Inflammatory macrophage treated with lipopolysaccharide for 1 hour (primary cell): Measurements from ENCODE around the gene POLDIP2.

Source experiments
- DNase-seq, 2 donors: peaks; one replicate each; pipeline ENCODE4 v3.0.0-alpha.2; 2020 to 2022

POLDIP2 gene

DNA sequence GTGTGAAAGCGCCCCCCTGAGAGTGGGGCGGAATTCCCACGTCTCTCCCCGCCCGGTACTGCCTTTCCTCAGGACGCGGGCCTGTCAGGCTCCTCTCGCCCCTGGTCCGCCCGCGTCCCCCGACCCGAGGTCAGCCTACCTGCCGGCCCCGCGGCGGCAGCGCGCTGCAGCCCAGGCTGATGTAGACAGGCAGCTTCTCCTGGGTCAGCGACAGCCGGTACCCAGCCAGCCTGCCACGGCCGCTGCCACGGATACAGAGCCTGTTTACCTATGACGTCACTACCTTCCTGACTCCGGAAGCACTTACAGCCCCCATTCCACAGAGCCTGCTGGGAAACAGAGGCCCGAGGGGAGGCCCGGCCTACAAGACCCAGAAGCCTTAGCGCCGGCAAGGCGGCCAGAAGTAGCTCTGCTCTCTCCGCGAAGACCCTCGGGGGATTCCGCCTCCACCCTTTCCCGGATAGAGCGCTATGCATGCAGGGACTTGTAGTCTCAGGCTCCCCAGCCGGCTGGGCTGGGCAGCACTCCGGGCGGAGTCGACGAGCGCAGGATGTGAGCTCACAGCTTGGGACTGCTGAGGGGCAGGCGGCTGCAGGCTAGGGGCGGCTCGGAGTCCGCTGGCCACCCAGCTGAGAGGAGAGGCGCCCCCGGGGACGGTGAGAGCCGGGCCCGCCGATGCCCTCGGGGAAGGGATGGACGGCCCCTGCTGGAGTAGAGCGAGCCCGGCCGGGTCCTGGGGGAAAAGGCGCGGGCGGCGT lies 21.9 kb downstream of the POLDIP2 start, which contains the start of the genes IFT20 and TNFAIP1:
Gene IFT20 (minus strand): TSS at position 272 of the 758 bp plus-strand sequence. CDS start 3,487 bp downstream, outside the sequence.
Gene TNFAIP1 (plus strand): TSS at position 561 of the 758 bp plus-strand sequence. CDS start 3,761 bp downstream, outside the sequence.
- peak; percentile 98 to 100 for DNase-seq

DNA sequence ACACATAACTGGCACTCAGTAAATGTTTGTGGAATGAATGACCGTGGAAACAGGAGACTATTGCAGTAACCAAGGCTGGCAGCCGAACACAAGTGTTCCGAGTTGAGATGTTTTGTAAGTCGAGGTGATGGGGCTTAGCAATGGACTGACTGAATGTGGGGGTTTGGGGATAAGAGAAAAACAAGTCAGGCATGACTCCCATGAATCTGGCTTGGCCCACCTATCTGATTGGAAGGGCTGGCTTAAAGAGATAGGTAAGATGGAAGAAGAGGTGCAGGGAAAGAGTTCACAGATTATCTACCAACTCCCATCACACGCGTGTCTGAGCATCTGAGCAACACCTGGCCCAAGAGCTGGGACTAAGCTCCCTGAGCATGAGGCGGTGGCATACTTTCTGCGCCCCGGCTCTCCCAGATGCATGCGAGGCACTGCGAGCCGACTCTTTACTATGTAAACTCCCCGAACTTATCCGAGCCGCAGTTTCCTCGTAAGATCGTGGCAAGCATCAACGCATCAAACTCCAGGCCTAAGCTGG lies 22.6 kb downstream of the POLDIP2 start:
- DNase-seq, result no peak

DNA sequence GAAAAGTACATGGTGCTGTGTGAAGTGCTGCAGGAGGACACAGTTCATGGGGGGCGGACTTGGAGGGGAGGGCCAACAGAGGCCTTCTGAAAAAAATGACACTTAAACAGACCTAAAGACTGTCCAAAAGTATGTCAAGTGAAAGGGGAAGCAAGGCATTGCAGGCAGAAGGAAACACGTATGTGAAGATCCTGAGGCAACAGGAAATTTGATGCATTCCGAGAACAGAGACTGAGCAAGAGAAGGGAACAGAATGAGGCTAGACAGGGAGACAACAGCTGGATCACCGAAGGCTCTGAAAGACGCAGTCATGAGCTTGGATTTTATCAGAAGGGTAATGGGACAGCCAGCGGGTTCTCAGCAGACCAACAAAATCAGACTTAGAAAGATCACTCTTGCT lies 23.2 kb downstream of the POLDIP2 start:
- peak; percentile 31 to 56 for DNase-seq

DNA sequence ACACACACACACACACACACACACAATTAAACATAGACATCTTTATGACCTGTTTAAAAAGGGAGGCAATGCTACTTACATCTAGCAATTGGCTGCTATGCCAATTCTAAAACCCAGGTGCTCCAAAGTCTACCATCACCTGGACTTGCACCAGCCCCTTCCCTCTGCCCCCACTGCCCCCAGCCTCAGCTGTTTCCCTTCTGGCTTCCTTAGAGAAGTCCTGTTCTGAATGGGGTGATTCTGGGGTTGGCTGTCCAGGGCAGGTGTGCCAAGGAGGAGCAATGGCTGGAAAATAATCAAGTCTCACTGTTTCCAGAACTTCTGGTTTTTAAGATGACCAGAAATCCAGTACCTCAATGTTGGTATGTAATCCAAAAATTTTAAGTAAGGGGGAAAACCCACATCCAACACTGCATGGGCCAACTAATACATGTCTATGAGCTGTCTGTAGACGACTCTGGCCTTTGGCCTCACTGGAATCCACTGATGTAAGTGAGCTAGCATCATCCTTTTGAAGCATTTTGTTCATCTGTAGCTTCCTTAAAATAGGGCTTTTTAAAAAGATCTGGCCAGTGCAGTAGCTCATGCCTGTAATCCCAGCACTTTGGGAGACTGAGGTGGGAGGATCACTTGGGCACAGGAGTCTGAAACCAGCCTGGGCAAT lies 24.1 kb downstream of the POLDIP2 start:
- no peak for DNase-seq

DNA sequence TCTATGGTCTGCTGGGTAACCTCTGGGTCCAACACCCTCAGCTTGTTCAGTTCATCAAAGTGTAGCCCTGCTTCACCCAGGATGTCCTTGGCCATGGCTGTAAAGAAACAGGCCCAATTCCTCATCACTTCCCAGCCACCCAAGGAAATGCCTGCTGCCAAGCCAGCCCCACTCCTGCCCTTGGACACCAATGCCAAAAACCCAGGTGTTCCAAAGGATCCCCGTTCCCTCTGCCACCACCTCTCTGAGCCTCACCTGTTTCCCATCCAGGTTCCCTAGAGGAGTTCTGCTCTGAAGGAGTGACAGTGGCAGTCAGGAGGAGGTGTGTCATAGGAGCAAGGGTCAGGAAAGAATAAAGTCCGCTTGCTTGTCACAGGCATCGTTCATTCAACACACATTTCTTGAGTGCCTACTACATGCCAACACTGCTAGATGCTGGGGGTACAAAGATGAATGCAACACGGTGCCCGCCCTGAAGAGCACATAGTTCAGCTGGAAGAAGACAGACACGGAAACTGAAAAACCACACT lies 25.4 kb downstream of the POLDIP2 start:
- no peak for DNase-seq

DNA sequence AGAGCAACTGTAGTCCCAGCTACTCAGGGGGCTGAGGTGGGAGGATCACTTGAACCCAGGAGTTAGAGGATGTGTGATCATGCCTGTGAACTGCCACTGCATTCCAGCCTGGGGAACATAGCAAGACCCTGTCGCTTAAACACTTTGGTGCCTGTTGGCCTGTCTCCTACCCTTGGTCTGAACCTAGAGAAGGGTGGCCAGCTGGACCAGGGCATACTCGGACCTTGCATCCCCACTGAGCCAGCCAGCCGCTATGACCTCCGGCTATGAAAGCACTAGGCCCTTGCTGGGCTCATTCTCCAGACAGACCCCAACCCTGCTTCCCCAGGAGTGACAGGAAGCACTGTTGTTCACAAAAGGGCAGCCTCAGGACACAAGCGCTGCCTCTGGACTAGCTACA lies 26.7 kb downstream of the POLDIP2 start:
- no peak for DNase-seq

DNA sequence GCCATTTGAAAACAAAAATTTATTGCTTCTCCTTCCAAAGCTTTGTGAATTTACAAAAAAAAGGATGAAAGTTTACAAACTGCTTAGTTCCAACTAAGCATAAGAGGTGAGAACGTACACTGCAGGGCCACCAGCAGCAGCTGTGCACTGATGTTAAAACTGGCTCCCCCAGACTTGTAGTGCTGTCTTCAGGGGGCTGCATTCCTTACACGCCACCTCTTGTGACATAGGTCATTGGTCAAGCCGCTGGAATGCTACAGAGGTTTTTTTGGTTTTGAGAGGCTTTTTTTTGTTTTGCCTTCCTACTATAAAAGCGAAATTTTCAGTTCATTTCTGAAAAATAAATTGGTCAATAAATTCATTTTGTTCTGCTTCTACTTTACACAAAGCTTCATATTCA lies 29.0 kb downstream of the POLDIP2 start:
- no peak for DNase-seq

DNA sequence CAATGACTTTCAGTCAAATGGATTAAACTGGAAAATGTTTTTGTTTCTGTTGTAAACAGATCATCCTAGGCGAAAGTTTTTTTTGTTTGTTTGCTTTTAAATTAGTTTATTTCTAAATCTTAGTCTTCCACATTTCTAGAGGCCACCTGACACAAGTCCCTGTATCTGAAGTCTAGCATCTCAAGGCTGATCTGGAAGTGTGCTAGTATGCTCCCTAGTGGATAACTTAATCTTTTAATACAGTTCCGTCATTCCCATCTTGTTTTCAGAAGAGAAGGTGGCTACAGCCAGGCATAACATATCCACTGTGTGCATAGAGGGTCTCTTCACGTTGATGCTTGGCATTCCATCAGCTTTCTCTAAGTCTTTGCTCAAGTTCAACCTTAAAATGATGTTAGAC lies 29.6 kb downstream of the POLDIP2 start:
- DNase-seq, result no peak

DNA sequence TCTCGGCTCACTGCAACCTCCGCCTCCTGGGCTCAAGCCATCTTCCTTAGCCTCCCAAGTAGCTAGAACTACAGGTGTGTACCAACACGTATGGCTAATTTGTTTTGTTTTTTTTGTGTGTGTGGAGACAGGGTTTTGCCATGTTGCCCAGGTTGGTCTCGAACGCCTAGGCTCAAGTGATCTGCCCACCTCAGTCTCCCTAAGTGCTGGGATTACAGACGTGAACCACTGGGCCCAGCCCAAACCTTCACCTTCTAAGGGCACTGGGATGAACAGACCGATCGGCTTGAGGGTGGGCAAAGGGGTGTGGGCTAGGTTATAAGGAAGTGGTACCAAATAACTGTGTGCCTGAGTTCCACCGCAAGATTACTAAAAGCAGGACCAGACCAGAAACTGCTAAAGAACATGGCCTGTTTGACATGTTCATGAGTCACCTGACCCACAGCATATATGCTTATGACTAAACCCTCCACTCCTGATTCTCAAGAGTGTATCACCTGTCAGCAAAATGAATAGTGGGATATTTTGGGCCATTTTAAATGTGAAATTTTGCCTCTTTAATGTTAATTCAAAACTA lies 30.2 kb downstream of the POLDIP2 start:
- no peak for DNase-seq

DNA sequence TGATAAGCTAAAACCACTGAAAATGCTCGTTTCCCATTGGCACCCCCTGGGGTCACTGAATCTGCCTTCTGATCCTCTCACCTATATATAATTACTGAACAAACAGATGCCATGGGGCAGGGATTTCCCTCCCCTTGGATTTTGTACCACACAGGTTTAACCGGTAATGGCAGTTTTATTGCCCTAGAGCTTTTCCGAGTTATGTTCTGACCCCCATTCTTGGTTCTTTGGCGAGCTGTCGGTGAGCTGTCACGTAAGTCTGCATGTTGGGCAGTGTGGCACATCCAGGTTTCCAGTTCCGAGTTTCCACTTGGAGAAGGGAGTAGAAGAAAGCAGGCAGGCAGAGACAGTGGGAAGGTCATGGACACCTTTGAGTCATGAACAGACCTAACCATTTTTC lies 31.2 kb downstream of the POLDIP2 start:
- DNase-seq, result no peak

DNA sequence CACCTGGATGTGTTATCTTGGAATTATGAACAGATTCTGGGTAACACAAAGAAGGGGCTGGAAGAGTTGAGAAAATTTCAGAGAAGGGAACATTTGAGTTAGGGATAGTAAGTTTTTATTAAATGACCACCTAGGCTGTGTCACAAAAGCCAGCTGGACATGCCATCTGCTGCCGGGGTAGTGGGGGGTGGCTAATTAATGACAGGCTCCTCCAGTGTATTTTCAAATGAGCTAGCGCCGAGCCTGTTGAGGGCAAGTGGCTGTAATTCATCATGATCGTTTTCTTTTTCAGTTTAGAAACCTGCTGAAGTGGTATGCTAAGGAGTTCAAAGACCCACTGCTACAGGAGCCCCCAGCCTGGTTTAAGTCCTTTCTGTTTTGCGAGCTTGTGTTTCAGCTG lies 32.1 kb downstream of the POLDIP2 start:
- DNase-seq, result no peak

DNA sequence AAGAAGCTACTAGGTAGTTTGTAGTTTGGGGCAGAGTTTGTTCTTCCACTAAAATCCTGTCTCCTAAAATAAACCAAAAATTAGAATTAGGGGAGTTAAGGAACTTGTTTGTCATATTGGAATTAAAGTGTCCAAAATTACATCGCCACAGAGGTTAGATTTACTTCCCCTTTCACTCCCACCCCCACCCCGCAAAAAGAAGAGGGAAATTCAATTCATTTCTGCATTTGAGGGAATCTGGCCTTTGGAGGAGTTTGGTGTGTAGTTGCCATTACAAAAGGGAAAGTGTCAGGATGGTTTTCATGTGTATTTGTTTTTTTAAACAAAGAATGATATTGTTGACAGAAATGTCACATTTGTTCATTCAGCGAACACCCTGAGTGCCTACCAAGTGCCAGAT lies 32.5 kb downstream of the POLDIP2 start:
- DNase-seq, result peak; percentile 50 to 56

DNA sequence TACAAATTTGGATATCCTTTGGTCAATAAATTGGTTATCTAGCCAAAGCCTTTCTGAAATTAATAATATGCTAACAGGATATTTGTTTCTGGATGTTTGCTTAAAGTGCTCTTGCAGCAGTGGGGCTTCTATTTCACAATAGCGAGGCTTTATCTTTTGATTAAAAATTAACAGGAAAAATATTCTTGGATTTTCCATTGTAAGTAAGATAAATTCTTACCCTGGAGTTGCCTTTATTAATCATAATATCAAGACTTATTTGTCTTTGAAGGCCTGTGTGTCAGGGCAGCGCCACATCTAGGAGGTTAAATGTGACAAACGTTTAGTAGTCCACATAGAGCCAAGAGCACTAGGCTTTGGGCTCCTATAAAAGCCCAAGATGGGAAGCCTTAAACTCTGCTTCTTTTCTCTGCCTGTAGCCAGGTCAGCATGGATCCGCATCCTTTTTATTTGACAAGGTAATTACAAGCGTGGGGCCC lies 33.0 kb downstream of the POLDIP2 start:
- DNase-seq, result no peak

DNA sequence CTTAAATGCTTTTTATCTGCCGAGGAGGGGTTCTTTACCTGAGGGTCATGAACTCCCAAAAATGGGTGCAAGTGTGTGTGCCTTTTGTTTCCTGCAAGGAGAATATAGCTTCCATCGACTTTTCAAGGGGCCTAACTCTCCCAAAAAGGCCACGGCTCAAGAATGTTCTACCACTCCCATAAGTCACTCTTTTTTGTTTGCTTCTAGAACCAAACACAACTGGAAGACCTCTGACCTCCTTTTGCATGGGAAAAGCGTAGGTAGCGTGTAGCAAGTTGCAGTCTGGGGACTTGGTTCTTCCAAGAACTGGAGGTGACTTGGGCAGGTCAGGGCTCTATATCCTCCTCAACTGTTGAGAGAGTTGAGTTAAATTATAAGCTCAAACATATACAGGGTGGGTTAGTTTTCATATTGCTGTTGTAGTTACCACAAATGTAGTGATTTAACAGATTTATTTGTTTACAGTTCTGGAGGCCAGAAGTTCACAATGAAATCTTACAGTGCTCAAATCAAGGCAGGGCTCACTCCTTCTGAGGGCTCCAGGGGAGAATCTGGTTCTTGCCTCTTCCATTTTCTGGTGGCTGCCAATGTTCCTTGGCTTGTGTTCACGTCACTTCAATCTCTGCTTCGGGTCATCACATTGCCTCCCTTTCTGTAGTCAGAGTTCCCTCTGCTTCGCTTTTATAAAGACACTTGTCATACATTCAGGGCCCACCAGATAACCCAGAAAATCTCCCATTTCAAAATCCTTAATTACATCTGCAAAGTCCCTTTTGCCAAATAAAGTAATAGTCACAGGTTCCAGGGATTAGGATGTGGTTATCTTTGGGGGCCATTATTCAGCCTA lies 36.9 kb downstream of the POLDIP2 start:
- no peak for DNase-seq

DNA sequence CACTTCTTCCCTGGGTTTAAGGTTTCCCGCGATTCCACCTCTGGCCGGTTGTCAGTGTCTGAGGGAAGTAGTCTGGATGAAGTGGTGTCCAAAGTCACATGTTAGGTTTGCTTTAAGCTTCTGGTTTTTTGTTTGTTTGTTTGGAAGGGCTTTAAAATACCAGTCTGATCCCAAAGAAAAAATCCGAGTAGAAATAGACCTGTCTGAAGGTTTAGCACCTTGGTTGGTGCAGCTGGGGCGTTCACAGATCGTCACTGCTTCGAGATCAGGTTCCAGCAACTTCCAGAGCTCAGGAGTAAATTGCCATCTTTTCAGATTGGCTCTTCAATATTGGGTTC lies 37.8 kb downstream of the POLDIP2 start:
- peak in 1 of 2 donors; percentile 2 for DNase-seq

DNA sequence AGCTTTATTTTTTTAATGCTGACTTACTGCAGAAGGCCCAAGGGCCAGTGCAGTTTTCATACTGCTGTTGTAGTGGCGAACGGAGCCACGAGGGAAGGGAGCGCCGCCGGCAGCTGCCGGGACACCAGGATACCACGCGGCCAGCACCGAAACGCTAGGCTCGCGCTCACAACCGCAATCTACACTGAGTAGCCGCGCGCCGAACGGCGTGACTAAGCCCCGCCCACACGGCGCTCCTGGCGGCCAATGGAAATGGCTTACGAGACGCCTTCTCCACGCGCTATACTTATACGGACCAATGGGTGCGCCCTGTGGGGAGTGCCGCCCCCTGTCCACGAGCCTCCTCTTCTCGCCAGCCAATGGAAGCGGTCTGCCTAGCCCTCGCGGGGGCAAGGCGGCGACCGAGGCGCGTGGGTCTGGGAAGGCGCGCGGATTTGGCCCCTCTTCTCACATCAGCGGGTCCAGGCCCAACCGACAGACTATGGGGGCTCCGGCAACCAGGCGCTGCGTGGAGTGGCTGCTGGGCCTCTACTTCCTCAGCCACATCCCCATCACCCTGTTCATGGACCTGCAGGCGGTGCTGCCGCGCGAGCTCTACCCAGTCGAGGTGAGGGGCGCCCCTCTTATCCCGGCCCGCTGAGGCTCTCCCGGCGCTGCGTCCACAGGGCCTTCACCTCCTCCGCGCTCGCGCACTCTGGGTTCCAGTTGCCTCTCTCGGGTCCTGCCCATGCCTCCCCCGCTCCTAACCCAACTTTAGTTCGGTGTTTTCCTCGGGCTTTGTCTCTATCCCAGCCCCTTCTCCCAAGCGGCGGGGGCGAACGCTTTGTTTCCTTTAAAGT lies 38.3 kb downstream of the POLDIP2 start, which contains the start of gene TMEM97:
Gene TMEM97 (plus strand): TSS at position 442 of the 839 bp plus-strand sequence. CDS start 40 bp downstream, at position 482.
- peak; percentile 97 to 98 for DNase-seq

DNA sequence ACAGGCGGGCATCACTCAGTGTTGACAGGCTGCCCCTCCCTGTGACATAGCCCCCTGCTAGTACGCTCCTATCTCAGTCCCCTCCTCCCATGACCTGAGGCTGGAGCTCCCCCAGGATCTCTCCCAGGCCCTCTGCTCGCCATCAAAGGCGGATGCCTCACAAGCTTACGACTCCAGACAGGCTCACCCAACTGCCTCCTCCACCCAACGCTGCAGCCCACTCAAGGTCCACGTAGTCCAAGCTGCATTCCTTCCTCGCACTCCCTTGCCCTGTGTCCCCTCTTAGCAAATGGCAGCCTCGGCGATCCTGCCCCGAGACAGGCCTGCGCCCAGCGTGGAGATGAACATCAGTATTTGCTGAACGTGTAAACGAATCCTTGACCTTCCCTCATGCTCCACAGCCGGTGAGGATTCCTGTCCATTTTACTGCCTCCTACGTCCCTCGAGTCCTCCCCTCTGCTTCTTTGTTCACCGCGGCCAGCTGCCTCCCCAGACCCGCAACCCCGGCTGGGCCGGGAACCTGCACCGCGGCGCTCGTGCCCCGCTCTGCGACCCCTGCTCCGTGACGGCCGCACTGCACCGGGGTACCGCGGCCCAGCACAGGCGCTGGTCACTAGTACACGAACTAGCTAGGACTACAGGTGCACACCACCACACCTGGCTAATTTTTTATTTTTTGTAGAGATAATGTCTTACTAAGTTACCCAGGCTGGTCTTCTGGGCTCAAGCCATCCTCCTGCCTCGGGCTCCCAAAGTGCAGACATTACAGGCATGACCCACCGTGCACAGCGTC lies 39.2 kb downstream of the POLDIP2 start:
- no peak for DNase-seq

DNA sequence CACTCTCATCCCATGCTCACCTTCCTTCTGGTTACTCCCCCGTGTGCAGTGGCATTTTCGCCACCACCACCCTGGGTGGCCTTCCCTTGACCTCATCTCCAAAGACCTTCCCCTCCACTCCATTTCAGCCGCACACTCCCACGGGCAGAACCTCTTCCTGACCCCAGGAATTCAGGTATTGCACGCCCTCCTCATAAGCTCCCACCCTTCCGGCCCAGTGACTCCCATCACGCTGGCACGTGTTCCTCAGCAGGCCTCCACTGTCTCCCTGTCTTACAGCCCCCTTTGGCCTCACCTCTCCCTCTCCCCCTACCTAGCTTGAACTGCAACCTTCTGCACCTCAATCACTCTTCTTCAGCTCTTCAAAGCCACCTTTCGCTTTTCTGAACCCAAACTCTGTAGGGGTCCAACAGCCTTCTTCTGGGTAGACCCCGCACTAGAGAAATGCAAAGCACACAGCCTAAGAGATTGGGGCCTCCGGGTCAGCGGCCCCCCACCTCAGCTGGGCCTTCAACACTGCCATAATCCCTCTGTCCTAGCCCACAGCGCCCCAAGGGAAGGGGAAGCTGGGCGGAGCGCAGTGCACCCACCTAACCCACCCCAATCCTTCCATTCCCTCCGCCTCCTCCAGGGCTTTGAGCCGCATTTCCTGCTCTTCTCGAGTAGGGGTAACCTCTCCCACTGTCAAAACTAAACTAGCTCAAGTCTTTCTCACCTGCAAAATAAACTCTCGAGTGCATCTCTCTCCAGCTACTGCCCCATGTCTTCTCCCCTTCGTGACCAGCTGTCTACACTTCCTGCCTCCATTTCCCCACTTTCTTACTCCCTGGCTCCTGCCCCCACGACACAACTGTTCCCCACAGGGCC lies 40.0 kb downstream of the POLDIP2 start:
- DNase-seq, result no peak
